NCI-H1048 (cell line): Measurements from ENCODE around the gene CMIP.
"Not testable (repeated sequence)": the region's sequence is repeated elsewhere in the genome, so short reads cannot be mapped to it uniquely, and the experiment has no call there.

Experiments
- DNase-seq: peaks from one replicate; lab custom pipeline; 2025; lab: John Stamatoyannopoulos, UW

Gene CMIP

DNA sequence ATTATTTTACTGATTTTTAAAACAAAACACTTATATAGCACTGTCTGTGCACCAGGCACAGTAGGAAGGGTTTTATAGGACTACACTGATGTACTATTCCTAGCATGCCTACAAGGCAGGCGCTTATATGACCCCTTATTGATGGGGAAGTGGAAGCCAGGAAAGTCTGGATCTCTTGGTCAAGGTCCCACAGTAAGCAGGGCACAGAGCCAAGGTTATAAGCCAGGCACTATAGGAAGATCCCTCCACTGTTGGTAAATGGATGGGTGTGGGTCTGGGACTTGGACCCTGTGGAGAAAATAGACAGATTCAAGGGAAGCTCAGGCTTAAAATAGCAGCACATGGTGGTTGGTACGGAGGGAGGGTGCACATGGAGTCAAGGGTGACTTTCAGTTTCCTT lies 275.4 kb downstream of the CMIP start:
- DNase-seq, result no peak

DNA sequence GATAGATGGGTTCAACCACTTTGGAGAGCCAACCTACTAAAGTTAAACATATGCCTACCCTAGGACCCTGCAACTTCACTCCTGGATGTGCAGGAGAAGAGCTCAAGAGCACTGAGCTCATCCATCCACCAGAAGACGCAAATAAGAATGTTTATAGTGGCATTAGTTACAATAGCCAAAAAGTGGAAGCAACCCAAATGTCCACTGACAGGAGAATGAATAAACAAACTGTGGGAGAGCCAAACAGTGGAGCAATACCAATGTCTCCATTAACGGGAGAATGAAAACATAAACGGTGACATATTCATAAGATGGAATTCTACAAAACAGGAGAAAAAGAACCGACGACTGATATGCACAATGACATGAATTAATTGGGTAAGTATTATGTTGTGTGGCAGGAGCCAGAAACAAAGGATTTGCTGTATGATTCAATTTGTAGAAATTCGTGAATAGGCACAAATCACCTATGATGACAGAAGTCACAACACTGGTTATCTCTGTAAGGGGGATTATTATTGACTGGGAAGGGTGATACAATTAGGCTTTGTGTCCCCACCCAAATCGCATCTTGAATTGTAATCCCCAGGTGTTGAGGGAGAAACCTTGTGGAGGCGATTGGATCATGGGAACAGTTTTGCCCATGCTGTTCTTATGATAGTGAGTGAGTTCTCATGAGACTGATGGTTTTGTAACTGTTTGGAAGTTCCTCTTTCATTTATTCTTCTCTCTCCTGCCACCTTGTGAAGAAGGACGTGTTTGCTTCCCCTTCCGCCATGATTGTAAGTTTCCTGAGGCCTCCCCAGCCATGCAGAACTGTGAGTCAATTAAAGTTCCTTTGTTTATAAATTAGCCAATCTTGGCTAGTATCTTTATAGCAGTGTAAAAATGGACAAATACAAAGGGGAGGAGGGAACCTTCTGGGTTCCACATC lies 276.6 kb downstream of the CMIP start:
- DNase-seq, result no peak

DNA sequence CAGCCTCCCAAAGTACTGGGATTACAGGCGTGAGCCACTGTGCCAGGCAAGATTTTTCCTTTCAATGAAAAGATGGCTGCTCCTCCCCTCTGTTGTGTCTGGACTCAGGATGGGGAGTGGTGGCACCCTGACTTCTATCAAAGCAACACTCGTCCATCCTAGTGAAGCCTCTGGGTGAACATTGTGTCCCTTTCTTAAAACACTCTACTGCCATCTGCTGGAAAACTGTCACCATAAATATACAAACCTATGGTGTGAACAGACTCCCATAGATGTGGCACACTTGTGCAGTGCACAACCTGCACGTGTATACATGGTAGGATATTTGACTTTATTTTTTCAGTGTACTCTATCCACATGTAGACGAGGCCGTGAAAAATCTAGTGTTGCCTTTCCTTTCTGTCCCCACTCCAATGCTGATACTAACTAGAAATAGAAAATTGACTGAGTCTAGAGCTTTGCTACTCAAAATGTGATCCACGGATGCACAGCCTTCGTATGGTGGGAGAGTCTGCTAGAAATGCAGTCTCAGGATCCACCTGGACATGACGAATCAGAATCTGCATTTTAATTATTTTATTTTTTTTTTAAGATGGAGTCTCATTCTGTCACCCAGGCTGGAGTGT lies 278.6 kb downstream of the CMIP start:
- DNase-seq, result peak; percentile 18

DNA sequence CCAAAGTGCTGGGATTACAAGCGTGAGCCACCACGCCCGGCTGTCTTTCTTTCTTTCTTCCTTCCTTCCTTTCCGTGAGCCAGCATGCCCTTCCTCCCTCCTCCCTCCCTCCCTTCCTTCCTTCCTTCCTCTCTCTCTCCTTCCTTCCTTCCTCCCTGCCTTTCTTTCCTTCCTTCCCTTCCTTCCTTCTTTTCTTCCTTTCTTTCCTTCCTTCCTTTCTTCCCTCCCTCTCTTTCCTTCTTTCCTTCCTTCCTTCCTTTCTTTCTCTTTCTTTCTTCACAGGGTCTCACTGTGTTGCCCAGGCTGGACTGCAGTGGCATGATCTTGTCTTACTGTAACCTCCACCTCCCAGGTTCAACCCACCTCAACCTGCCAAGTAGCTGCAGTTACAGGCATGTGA lies 283.8 kb downstream of the CMIP start:
- no peak for DNase-seq

DNA sequence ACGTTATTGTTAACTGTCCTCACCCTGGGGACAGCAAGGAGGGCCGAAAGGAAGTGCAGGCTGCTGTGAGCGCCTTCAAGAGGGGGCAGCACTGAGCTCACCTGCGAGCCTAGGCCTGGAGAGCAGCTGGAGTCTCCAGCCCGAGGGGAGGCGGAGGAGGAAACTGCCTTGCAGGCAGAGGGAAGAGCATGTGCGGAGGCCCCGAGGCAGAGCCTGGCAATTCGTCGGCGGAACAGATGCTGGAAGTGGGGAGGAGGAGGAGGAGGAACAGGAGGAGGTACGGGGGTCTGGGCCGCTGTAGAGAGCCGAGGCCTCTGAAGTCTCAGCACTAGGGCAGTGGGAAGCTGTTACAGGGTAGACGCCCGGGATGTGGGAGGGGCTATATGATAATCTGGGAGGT lies 284.8 kb downstream of the CMIP start:
- no peak for DNase-seq

DNA sequence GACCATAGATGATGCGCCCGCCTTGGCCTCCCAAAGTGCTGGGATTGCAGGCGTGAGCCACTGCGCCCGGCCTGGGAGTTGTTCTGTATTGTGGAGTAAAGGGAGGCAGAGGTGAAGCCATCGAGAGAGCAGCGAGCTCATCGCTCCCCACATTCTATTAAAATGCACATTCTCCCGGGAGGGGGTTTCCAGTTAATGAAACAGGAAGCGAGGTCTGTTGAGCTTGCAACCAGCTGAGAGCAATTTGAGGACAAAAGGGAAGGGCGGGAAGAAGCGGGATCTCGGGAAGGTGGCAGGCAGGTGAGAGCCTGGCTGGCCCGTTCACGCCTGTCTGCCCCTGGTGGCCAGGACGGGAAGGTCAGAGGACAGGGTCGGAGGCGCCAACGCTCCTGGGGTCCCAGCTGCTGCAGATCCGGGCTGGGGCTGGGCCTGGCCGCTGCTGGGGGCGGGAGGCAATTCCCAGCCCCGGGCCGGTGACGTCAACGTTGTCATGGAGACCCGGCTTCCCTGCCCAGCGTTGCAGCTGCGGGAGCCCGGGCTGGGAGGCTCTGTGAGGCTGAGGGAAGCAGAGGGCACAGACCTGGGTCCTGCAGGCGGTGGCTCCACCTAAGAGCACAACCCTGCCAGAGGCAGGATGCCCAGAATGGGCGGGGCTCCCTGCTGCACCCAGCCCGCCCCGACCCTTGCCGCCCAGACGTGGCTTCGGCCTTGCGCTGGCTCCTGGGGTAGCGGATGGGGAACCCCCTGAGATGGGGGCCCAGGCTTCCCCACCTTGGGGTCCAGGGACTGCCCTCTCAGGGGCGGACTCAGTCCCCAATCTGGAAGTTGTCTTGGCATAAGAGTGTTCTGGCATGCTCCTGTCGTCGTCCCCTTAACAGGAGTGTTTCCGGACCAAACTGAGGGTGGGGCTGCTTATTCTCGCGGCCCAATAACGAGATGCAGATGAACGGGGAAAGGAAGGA lies 285.8 kb downstream of the CMIP start:
- DNase-seq, result peak; percentile 29

DNA sequence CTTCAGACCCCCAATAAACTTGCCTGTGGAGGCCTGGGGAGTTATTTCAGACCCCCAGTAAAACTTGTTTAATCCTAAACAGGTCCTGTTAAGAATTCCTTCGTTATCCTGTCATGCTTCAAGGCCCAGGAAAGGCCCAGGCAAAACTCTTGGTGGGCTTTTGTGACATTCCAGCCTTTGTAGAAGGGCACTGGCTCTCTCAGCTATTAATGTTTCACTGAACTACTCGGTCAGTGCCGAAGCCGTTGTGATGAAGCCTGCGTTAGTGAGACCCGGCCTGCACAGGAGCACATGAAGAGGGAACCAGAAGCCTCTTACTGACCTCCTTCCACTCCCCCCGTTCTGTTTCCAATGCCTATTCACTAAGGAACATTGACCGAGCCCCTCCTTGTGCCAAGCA lies 287.0 kb downstream of the CMIP start:
- no peak for DNase-seq

DNA sequence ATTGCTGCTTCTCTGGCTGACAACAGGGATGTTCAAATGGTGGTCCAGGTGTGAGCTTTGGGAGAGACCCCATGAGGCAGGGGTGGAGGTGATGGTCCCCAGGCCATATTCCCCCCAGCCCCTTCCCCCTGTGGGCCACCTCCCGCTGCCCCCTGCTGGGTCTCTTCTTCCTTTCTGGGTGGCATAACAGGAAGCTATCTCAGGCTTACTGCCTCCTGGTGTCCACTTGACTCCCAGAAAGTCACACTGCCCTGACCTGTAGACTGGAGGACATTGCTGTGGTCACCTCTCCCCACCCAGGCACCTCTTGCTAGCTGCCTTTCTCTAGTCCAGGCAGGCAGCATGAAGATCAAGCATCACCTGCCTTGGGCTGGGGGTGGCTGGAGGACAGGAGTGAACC lies 288.1 kb downstream of the CMIP start:
- no peak for DNase-seq

DNA sequence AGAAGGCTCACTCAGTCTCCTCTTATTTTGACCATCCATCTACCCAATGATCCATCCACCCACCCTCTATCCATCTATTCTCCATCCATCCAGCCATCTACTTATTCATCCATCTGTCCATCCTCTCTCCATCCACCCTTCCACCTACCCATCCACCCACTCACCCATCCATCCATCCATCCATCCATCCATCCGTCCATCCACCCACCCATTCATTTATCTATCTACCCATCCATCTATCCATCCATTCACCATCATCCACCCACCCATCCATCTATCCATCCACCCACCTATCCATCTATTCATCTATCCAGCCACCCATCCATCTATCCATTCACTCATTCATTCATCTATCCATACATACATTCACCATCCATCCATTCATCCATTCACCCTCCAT lies 288.7 kb downstream of the CMIP start:
- DNase-seq, result no peak

DNA sequence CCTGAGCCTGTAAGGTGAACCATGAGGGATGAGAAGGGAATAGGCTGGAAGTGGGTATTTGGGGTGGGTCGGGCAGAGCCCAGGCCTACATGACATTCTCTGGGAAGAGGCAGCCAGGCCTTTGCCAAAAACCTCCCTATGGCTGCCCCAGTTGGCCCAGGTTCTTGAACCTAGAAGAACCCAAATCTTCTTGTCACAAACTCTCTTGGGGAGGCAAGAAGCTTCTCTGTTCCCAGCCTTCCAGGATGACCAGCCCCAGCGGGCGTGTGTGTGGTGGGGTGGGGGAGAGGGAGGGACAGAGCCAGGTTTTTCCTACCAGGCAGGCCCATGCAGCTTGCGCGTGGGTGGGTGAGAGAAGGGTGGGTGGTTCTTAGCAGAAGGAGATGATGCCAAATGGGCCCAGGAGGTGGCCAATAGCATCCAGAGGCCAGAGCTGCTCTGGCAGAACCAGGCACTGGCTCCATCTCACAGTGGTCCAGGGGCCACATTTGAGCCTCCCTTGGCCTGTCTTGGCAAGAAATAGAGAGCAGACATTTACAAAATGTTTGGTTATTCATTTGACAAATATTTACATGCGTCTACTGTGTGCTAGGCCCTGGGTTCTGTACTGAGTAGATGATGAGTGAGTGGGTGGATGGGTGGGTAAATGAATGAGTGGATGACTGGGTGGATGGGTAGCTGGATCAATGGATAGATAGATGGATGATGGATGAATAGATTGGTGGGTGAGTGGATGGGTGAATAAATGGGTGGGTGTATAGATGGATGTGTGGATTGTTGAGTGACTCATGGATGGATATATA lies 290.2 kb downstream of the CMIP start:
- no peak for DNase-seq

DNA sequence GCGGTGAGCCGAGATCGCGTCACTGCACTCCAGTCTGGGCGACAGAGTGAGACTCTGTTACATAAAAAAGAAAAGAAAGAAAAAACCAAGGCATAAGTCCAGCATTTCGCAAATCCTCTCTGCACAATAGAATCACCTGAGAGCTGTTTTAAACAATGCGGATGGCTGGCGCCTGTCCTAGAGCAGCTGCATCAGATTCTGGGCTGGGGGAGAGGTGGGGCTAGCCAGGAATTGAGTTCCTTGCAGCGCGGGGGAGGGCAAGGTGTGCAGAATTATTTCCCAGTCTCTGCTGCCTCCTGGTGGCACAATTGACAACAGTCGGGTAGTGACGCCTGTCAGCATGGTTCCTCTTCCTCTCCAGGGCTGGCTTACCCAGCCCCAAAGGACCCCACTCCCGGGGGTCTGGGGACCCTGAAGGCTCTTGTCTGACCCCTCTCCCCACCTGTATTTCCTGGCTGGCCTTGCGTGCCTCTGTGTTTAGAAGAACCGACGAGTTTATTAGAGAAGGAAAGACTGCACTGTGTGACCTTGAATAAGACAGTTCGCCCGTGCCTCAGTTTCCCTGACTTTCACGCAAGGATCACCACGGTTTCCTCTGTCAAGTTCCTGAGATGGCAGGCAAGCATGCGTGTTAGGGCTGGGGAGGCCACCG lies 293.4 kb downstream of the CMIP start:
- peak; percentile 51 for DNase-seq

DNA sequence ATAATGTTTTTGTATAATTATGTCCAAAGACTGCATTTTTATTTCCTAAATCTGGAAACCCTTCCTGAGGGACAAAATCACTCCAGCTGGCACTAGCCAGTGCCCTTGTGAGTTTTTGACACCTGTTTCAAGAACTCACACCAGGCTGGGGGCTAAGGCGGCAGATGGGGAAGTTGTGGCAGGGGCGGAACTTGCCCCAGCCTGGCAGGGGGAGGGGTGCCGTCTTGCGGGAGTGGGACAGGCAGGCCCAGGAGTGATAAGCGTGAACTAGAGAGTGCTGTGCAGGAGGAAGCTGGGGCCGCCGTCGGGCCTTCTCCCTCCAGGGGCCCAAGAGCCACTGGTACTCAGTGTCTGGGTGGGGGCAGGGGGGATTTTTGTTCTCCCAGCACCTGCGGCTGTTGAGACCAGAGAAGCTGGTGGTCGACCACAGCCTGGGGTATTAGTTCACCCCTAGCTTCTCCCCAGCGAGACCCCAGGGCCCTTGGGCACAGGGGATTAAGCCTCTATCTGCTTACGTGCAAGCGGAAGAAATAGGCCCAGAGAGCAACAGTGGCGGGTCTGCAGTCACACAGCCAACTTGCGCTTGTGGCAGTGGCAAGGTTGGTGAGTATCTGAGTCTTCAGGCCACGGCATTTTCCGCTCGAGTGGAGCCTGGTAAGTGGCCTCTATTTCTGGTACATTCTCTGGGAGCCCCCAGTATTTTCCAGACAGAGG lies 294.3 kb downstream of the CMIP start:
- no peak for DNase-seq

DNA sequence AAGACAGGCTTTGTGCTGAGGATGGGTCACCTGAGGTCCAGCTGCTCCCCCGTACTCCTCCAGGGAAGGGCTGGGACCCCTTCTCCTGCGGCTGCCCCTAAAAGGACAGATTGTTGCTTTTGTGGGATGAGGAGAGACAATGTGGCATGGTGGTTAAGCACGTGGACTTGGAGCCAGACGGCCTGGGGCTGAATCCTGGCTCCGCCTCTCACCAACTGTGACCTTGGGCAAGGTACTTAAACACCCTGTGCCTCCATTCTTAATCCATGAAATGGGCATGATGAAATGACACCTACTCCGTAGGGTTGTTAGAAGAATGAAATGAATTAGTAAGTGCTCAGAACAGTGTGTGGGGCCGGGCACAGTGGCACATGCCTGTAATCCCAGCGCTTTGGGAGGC lies 294.9 kb downstream of the CMIP start:
- DNase-seq, result no peak

DNA sequence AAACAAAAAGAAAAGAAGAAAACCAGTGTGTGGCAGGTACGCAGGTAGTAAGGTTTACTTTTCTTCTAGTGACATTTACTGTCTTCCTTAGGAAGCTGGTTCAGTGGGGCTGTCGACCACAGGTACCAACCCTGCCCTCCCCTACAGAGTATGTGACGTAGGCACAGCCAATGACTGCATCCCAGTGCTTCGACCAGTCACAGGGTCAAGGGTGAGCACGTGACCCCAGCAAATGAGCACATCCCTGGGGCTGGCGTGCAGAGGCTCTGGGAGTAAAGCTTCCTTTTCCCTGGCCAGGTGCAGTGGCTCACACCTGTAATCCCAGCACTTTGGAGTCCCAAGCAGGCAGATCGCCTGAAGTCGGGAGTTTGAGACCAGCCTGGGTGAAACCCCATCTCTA lies 295.6 kb downstream of the CMIP start:
- DNase-seq, result no peak

DNA sequence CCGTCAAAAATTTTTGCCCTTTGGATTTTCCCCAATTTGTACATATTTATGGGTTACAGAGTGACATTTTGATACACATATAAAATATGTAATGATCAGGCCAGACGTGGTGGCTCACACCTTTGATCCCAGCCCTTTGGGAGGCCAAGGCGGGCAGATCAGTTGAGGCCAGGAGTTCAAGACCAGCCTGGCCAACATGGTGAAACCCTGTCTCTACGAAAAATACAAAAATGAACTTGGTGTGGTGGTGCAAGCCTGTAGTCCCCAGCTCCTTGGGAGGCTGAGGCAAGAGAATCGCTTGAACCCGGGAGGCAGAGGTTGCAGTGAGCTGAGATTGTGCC lies 296.8 kb downstream of the CMIP start:
- not testable (repeated sequence) for DNase-seq

DNA sequence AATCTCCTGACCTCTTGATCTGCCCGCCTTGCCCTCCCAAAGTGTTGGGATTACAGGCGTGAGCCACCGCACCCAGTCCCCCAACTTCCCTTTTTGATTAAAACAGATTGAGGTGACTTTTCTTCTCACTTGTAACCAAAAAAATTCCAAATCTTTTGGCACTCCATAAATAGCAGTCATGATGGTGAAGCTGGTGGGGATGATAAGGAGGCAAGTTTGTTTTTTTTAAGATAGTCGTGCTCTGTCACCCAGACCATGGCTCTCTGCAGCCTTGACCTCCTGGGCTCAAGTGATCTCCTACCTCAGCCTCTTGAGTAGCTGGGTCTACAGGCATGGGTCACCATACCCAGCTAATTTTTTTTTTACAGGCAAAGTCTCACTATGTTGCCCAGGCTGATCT lies 299.8 kb downstream of the CMIP start:
- no peak for DNase-seq

DNA sequence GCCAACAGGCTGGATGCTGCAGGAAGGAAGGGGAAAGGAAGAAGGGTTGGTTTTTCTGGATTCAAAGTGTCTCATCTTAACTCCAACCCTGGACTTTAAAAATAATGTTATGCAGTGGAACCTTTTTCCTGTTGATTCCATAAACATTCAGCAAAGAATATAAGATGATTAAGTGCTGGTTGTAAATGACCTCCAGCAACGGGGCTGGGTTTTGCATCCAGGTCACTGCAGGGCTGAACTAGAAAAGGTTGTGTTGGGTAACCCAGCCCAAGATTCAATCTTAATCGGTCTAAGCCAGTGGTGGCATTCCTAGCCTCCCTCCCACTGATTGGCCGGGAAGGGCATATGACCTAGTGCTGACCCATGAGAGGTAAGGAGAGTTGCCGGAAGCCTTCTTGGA lies 300.3 kb downstream of the CMIP start:
- no peak for DNase-seq

DNA sequence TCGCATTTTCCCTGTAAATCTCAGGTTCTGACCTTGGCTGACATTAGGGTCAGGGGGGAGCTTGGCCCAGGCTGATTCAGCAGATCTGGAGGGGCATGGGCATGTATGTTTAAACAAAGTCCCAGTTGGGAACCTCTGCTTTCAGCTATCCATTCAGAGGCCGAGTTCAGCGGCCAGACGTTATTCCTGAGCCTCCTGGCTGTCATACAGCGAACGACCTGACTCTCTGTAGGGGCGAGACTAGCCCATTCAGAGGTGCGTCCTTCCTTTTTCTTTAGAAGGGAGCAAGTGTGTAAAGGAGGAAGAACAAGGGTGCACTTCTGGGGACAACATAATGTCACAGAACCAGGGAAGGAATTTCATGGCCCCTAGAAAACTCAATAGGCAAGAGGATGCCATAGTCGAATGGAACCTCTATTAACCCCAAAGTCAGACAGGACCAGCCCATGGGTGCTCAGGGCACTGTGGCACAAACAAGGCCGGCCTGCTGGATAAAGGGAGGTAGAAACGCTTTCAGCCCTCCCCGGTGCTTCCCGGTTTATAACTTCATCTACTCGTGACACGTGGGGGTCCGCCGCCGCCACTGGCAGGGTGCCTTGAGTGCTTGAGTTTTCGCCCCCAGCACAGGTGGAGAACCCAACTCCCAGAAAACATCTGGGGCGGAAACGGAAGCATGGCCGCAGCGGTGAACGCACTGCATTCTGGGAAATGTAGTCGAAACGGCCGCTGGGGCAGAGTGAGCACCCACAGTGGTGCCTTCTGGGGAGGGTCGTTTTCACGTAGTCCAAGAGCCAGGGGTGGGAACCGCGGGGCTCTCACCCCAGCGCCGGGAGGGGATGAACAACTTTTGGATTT lies 301.3 kb downstream of the CMIP start:
- DNase-seq, result no peak

DNA sequence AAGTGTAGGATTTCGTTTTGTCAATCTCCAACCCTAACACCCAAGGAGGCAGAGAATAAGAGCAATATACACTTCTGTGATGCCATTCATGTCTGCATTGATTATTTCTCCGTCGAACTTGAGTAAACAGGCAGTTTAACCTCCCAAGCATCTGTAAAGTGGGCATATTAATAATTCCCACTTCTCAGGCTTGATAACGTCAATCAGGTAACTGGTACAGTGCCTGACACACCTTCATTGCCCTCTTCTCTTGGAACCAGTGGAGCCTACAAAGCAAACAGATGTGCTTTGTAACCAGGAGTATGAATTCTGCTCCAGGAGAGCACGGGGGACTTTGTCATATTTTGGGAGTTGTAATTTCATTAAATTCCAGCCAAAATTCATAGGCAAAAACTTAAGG lies 302.0 kb downstream of the CMIP start:
- DNase-seq, result no peak
